A549 treated with RU486 at 1 μM for 4 hours (cell line): ENCODE results near the gene ELMO1. TPM values are rescaled to one million over a fixed set of nuclear protein-coding genes. Genes with fewer than 3 reads are reported as not detected.

Source experiments
- total RNA-seq: library from RNA; stranded (reverse); fragments of 200-300 nt; extraction: Qiagen RNA extraction; gene quantifications from 5 replicates; pipeline ENCODE4 v1.2.3, GENCODE V29; 2022; ENCODE audit warnings: low read depth

The ELMO1 gene
- 1.7 to 2.9 TPM (median 2.2 TPM) in 5 replicates for total RNA-seq

GRCh38 chr7:37448636-37449361 is at the start of gene ELMO1:
Gene ELMO1 (minus strand): TSS chr7:37448864. CDS start chr7:37342690, 106,174 bp downstream.

Other genes starting within 250 kb of the ELMO1 start
- 0.10 TPM in 1 of 5 replicates, not detected in the others for gene GPR141, start 234.9 kb upstream of the ELMO1 start, total RNA-seq